Naive thymus-derived CD8-positive, alpha-beta T cell (primary cell): ENCODE data around the gene ACOX2. TPM values are rescaled to one million over a fixed set of nuclear protein-coding genes. Genes with fewer than 3 reads are reported as not detected.
A peak's percentile ranks its signal among the peaks of the same experiment; 100 is the strongest.

Experiments used
- ATAC-seq, 2 donors: fragments of 150-1000 bp; cut with Tn5 transposase in 1 of 2; sonication (Bioruptor Pico), chemical (Tn5 transposase) in 1 of 2; 1 replicate in 1 of 2; 2 replicates in 1 of 2; pipeline ENCODE4 v1.10.0; 2021; ENCODE audit warnings: mild to moderate bottlenecking in 2 of 2, moderate library complexity in 2 of 2
- POLR2A ChIA-PET: fragments of 350-600 bp; sonication (Branson Sonifier 250); formaldehyde crosslinking; loops from one replicate; lab custom pipeline; 2021; ENCODE audit warnings: antibody characterized with exemption; lab: Charles Lee
- DNase-seq, 10 donors: peaks; one replicate each; pipeline versions ENCODE4 v3.0.0 to v3.0.0-alpha.2; 2020 to 2022
- H3K27ac Mint-ChIP-seq, 10 donors: one replicate each; pipeline ENCODE4 v1.8.0; 2020 to 2022; ENCODE audit warnings: mild to moderate bottlenecking in 10 of 10, mixed read lengths in 10 of 10, moderate library complexity in 4 of 10, inconsistent platforms in 1 of 10
- H3K27me3 Mint-ChIP-seq, 5 donors: one replicate each; pipeline ENCODE4 v1.8.0; 2021 to 2022; ENCODE audit warnings: mixed read lengths in 5 of 5
- H3K36me3 Mint-ChIP-seq, 3 donors: one replicate each; pipeline ENCODE4 v1.8.0; 2020 to 2022; ENCODE audit warnings: mixed read lengths in 3 of 3, mild to moderate bottlenecking in 2 of 3, inconsistent platforms in 1 of 3
- H3K4me1 Mint-ChIP-seq, 4 donors: one replicate each; pipeline ENCODE4 v1.8.0; 2021 to 2022; ENCODE audit warnings: mixed read lengths in 4 of 4
- H3K4me3 Mint-ChIP-seq, 10 donors: one replicate each; pipeline ENCODE4 v1.8.0; 2020 to 2022; ENCODE audit warnings: mild to moderate bottlenecking in 10 of 10, mixed read lengths in 10 of 10, moderate library complexity in 6 of 10, inconsistent platforms in 1 of 10
- H3K9me3 Mint-ChIP-seq, 9 donors: one replicate each; pipeline ENCODE4 v1.8.0; 2020 to 2022; ENCODE audit warnings: mixed read lengths in 9 of 9, mild to moderate bottlenecking in 3 of 9, inconsistent platforms in 1 of 9, moderate library complexity in 1 of 9
- polyA plus RNA-seq, 3 donors: library from polyadenylated mRNA; unstranded; fragments of 300-500 nt; fragmentation: Illumina TruSeq; gene quantifications; one replicate each; pipeline ENCODE4 v1.2.3, GENCODE V29; 2021
- total RNA-seq, 8 experiments: library from RNA in 2 of 8; stranded (reverse) in 2 of 8; gene quantifications; one replicate each; pipeline ENCODE4 v1.2.3 and lab custom pipeline; 2021 to 2026

Gene ACOX2
- total and polyA plus RNA-seq, 5 experiments from 2014 or later = not detected

DNA sequence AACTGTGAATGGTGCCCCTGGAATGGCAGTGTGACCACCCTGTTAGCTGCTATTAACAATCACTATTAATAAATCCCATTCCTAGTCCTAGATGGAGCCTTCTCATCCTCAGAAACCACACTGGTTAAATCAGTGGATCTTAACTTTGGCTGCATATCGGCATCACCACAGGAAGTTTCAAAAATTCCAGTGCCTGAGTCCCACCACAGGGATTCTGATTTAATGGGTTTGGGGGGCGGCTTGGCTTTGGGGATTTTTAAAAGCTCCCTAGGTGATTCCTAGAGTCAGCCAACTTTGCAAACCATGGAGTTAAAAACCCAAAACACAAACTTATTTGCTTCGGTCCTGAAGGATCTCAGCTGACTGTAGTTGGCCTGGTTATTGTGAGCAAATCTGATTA lies 37.1 kb upstream of the ACOX2 start:
- POLR2A ChIA-PET = no interaction called here
- H3K27ac Mint-ChIP-seq = no peak overlapping the region
- H3K4me1 Mint-ChIP-seq = peaks cover 0 to under 1% (median under 1%) of the 10 kb centered on the region in 4 donors
- H3K36me3 Mint-ChIP-seq = no peaks in the 10 kb centered on the region
- DNase-seq (no peak), ATAC-seq (no peak)
- H3K4me3 Mint-ChIP-seq = no peak overlapping the region
- H3K27me3 Mint-ChIP-seq = peaks cover 0 to 11% (median 6%) of the 10 kb centered on the region in 5 donors
- no peaks in the 10 kb centered on the region for H3K9me3 Mint-ChIP-seq

DNA sequence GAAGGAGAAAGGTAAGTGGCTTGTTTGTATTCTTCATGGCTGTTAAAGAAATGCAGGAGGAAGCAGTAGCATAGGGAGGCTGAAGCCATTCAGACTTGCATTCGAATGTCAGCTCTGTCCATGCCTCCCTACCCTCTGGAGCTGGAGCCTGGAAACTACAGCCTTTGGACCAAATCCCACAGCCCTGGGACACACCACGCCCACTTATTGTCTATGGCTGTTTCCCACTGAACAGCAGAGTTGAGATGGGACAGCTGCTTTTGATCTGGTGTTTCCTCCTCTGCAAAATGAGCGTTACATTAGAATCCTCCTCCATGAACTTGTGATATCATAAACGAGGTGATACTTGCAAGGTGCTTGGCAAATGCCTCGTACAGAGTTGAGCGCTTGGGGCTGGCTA lies 36.6 kb upstream of the ACOX2 start:
- Mint-ChIP-seq H3K4me3 (no peak overlapping the region), H3K9me3 (no peaks in the 10 kb centered on the region), H3K36me3 (no peaks in the 10 kb centered on the region), H3K27ac (peak overlapping the region in 1 of 10 donors; percentile 83), H3K4me1 (peaks cover 3 to 5% (median 4%) of the 10 kb centered on the region in 4 donors), H3K27me3 (peaks cover 0 to 15% (median 6%) of the 10 kb centered on the region in 5 donors)
- POLR2A ChIA-PET = no interaction called here
- ATAC-seq (no peak), DNase-seq (no peak)

DNA sequence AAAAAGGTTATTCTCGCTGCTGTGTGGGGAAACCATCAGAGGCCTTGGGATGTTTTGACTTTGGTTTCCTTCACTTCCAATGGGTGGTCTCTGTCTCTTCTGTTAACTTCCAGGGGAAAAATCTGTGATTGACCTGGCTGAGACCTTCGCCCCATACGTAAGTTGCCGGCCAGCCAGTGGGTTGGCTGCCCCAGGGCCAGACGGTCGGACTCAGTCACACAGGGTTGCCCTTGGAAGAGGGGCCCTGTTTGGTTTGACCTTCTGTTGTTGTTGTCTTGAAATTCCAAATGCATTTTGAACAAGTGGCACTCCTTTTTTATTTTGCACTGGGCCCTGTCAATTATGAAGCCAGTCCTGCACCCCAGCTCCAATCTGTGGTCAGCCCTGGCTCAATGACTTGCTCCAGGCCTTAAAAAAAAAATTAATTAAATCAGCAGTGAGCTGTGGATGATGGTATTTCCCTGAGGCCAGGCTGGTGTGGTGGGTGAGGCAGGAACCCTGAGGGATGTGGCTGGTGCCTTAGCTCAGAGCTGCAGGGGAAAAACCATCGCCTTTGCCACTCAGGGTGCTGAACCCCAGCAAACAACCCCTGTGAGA lies 35.7 kb upstream of the ACOX2 start:
- DNase-seq (no peak), ATAC-seq (no peak)
- POLR2A ChIA-PET = no interaction called here
- Mint-ChIP-seq H3K4me1 (peaks cover 3 to 9% (median 5%) of the 10 kb centered on the region in 4 donors), H3K4me3 (no peak overlapping the region), H3K27ac (no peak overlapping the region), H3K9me3 (no peaks in the 10 kb centered on the region), H3K27me3 (peaks cover 0 to 16% (median 6%) of the 10 kb centered on the region in 5 donors), H3K36me3 (no peaks in the 10 kb centered on the region)

DNA sequence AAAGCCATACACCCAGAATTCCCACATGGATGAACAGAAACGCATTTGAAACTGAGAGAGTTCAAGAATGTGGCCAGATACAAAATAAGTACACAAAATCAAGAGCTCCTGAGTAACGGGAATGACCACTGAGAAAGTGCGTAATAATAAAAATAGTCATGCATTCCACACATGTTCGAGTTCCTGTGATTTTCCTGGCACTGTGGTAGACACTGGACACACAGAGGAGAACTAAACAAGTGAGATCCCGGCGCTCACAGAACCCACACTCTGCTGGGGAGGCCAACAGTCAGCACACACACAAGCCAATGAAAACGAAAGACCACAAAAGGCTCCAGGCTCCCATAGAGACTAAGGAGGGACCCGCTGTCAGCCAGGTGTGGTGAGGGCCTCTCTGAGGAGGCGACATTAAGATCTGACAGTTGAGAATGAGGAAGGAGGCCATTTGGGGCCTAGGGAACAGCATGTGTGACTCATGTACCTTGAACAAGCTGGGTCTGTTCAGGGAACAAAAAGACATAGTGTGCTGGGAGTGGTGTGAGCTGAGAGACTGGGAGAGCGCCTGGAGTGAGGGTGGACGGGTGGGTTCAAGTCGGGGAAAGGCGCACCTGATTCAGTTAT lies 35.1 kb upstream of the ACOX2 start:
- Mint-ChIP-seq H3K27ac (no peak overlapping the region), H3K9me3 (no peaks in the 10 kb centered on the region), H3K36me3 (no peaks in the 10 kb centered on the region), H3K4me3 (no peak overlapping the region), H3K27me3 (peaks cover 0 to 16% (median 3%) of the 10 kb centered on the region in 5 donors), H3K4me1 (peaks cover 3 to 9% (median 5%) of the 10 kb centered on the region in 4 donors)
- no peak for ATAC-seq
- DNase-seq = no peak
- POLR2A ChIA-PET = no interaction called here

DNA sequence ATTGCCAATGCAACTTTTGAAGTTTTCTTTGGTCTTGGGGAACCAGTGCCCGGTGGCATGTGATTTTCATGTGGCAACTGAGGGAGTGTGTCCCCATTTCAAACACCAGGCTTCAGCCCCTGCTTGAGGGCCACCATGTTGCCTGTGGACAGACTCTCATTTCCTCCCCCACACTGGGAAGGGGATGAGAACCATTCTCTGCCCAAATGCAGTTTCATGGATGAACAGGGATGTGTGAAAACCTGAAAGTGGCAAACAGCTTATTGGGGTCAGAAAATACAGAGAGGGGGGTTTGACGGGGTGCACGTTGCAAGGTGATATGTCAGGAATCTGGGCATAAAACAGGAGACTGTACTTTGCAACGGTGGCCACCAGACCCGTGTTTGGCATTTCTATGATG lies 33.9 kb upstream of the ACOX2 start:
- DNase-seq = no peak
- H3K4me1 Mint-ChIP-seq = peaks cover 3 to 9% (median 5%) of the 10 kb centered on the region in 4 donors
- ATAC-seq = no peak
- H3K27ac Mint-ChIP-seq = no peak overlapping the region
- H3K9me3 Mint-ChIP-seq = no peaks in the 10 kb centered on the region
- peaks cover 0 to 16% (median 3%) of the 10 kb centered on the region in 5 donors for H3K27me3 Mint-ChIP-seq
- H3K36me3 Mint-ChIP-seq = no peaks in the 10 kb centered on the region
- POLR2A ChIA-PET = no interaction called here
- no peak overlapping the region for H3K4me3 Mint-ChIP-seq

DNA sequence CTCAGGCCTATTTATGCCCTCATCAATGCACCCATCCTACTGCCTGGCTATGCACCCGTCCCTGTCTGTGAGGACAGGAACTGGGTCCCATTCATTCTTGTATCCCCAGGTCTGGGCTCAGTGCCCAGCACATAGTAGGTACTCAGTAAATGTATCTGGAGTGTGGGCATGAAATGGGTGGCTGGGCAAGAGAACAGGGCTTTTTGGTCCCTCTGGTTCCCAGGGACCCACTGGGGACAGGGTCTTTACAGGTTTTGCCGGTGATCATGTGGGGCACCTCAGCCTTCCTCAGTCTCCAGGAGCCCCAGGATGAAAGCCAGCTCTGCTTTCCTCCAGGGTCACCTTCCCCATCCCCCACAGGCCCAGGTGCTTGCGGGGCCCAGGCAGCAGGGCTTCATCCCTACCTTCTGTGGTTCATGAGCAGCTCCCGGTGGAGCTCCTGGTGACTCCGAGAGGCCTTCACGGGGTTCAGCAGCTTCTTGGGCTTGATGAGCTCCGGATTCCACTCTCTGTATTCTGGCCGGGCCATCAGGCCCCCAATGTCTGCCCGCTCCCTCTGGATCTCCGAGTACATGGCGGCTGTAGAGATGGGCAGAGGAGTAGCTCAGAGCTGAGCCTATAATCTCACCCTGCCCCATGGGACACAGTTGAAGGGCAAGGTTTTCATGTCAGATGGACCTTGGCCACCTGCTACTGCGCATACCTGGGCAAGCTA lies 32.5 kb upstream of the ACOX2 start:
- ATAC-seq (no peak), DNase-seq (no peak)
- Mint-ChIP-seq H3K27ac (peak overlapping the region in 1 of 10 donors; percentile 46), H3K4me3 (peak overlapping the region in 2 of 10 donors; percentile 17 to 65), H3K36me3 (no peaks in the 10 kb centered on the region), H3K9me3 (no peaks in the 10 kb centered on the region), H3K4me1 (peaks cover 3 to 9% (median 5%) of the 10 kb centered on the region in 4 donors), H3K27me3 (peaks cover 0 to 13% (median 3%) of the 10 kb centered on the region in 5 donors)
- POLR2A ChIA-PET = no interaction called here

DNA sequence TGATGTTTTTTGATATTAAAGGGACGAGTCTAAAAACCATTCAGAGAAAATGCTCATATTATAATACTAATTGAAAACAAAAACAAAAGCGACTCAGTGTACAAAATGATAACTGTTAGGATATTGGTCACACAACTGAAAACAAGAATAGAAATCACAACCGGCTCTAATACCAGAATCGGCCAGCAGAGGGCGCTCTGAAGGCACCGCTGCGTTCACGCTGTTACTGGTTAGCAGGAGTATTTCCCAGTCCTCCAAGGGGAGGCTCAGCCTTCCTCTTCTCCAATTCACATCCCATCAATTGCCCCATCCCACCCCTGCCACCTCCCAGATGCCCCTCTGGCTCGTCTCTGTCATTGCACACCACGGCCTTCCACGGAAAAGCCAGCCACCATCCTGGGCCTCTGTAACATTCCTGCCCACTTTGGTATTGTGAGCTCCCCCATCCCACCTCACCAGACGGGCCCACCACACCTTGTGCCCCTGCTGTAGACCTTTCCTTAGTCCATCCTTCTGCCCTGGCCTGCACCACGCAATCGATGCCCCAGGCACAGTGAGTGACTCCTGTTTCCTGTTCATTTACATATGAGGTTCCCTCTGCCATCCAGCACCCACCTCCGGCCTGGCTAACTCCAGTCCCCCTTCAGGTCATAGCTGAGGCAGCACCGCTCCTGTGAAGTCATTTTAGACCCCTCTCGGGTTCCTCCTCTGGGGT lies 31.7 kb upstream of the ACOX2 start:
- Mint-ChIP-seq H3K27me3 (peaks cover 0 to 10% (median 3%) of the 10 kb centered on the region in 5 donors), H3K9me3 (peaks cover 0 to 1% (median 0%) of the 10 kb centered on the region in 9 donors), H3K4me1 (peaks cover 3 to 9% (median 5%) of the 10 kb centered on the region in 4 donors), H3K36me3 (no peaks in the 10 kb centered on the region), H3K27ac (peak overlapping the region in 3 of 10 donors; percentile 28 to 62 (median 46)), H3K4me3 (peak overlapping the region in 5 of 10 donors; percentile 17 to 75 (median 64))
- POLR2A ChIA-PET = no interaction called here
- ATAC-seq = no peak
- peak in 9 of 10 donors; percentile 15 to 64 (median 54) for DNase-seq

DNA sequence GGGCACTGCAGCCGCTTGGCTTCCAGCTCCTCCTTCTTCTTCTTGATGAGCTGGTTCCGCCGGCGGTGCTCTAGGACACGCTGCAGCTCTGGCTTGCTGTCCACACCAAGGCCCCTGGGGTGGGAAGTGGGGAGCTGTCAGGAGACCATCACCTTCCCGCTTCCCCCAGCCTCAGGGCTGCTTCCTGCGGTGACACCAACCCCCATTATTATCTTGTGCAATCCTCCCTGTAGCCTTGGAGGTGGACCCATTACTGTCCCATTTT lies 30.2 kb upstream of the ACOX2 start:
- DNase-seq = no peak
- Mint-ChIP-seq H3K4me3 (no peak overlapping the region), H3K36me3 (no peaks in the 10 kb centered on the region), H3K4me1 (peaks cover 3 to 9% (median 5%) of the 10 kb centered on the region in 4 donors), H3K27ac (no peak overlapping the region), H3K27me3 (peaks cover 0 to 15% (median 3%) of the 10 kb centered on the region in 5 donors), H3K9me3 (peaks cover 0 to 7% (median 0%) of the 10 kb centered on the region in 9 donors)
- ATAC-seq = no peak
- POLR2A ChIA-PET = no interaction called here

DNA sequence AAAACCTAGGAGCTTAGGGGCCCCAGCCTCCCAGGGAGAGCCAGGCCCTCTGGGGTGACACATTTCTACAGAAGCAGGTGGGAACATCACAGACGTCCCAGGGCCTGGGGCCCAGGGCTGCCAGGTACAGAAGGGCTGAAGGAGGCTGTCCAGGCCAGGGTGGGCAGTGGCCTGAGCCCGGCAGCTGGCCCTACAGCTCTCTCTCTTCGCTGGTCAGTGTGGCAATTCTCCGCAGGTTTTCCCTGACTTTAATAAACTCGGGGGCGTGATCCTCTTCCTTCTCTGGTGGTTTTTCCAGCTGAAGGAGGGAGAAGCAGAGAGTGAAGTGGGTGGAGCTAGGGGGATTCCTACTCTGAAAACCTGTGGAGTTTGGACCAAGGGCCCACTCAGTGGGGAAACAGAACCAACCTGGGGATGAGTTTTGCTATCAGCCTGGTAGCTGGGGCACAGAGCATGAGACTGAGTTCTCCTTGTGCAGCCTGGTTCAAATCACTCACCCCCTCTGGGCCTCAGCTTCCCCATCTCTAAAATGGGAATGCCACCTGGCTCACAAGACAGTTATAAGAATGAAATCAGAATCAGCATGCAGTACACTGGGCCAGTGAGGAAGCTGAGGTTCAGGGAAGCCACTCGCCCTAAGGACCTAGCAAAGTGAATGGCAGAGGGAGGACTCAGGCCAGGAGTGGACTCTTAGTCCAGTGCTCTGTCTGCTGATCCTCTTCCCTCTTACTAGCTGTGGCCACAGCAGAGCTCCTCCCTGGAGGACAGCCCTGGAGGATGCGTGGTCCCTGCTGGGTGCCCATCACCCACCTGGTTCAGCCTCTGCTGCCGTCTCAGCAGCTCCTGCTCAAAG lies 29.6 kb upstream of the ACOX2 start:
- H3K9me3 Mint-ChIP-seq = peaks cover 0 to 7% (median 0%) of the 10 kb centered on the region in 9 donors
- DNase-seq (no peak), ATAC-seq (no peak)
- POLR2A ChIA-PET = no interaction called here
- no peak overlapping the region for H3K4me3 Mint-ChIP-seq
- H3K27ac Mint-ChIP-seq = no peak overlapping the region
- no peaks in the 10 kb centered on the region for H3K36me3 Mint-ChIP-seq
- H3K27me3 Mint-ChIP-seq = peaks cover 0 to 14% (median 3%) of the 10 kb centered on the region in 5 donors
- H3K4me1 Mint-ChIP-seq = peaks cover 3 to 9% (median 5%) of the 10 kb centered on the region in 4 donors

DNA sequence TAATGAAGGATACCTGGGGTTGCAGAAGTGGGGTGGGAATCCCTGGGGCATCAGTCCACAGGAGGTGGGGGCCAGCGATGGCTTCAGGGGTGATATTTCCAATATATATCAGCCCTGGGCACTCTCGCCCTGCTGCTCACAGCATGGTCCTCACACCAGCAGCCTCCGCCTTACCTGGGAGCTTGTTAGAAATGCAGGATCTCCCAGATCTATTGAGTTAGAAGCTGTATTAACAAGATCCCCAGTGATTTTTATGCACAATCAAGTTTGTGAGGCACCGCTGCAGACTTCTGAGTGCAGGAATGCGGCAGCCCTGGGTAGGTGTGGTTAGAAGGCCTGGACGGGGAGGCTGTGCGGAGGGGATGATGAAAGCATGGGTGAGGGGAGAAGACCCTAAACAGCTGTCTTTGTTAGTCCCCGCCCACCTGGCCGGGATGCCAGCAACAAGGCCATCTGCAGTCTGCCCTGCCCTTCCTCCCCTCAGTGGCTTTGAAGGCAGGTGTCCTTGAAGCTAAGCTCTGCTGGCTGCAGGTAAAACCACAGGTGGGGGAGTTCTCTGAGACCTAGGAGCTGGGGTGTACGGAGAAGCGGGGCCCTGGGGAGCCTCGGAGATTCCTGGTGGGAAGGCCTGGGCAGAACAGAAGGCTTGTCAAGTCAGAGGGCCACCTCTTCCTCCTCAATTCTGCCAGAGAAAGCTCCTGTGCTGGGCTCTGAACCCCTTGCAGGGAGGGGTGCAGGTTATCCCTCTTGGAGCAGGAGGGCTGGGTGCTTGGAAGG lies 28.8 kb upstream of the ACOX2 start:
- Mint-ChIP-seq H3K4me3 (no peak overlapping the region), H3K9me3 (peaks cover 0 to 7% (median 0%) of the 10 kb centered on the region in 9 donors), H3K27ac (peak overlapping the region in 1 of 10 donors; percentile 37), H3K36me3 (no peaks in the 10 kb centered on the region), H3K4me1 (peaks cover 3 to 9% (median 5%) of the 10 kb centered on the region in 4 donors), H3K27me3 (peaks cover 0 to 14% (median 4%) of the 10 kb centered on the region in 5 donors)
- DNase-seq = no peak
- POLR2A ChIA-PET = no interaction called here
- ATAC-seq = no peak

DNA sequence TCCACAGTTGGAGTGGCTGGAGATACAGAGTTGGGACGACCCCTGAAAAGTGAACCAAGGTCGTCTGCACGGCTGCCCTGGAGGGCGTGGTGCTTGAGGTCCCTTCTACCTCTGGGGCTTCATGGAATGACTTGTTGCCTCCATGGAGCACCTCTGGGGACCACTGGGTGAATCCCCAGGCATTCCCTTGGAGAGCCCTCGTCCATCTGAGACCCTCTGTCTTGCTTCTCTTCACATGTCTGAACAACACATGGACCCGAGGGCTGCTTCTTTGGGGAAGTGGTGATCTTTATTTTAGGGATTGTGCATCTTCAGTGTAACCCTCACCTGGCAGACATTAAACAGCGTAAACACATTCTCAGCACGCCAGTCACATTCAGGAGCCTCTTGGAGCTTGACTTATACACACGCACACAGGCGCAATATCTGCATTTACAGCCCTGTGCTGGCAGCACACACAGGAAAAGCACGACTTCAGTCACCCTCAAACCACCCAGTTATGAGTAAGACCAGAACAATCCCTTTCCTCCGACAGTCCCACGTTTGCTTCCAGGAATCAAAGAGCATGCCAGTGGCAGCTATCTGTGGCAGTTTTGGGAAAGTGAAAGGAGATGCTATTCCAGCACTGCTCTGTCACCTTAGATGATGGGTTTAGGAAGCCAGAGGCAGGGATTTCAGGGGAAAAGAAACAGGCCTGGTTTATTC lies 27.6 kb upstream of the ACOX2 start:
- DNase-seq = no peak
- ATAC-seq = no peak
- Mint-ChIP-seq H3K4me3 (no peak overlapping the region), H3K9me3 (peaks cover 0 to 7% (median 0%) of the 10 kb centered on the region in 9 donors), H3K36me3 (no peaks in the 10 kb centered on the region), H3K27me3 (peaks cover 0 to 14% (median 4%) of the 10 kb centered on the region in 5 donors), H3K4me1 (peaks cover 3 to 9% (median 5%) of the 10 kb centered on the region in 4 donors), H3K27ac (peak overlapping the region in 1 of 10 donors; percentile 25)
- POLR2A ChIA-PET = no interaction called here
